HG02610 (cell line): Measurements from ENCODE around the gene PSME2.
A peak's percentile ranks its signal among the peaks of the same experiment; 100 is the strongest.
"Not testable (repeated sequence)": the region's sequence is repeated elsewhere in the genome, so short reads cannot be mapped to it uniquely, and the experiment has no call there.

Experiments used
- ATAC-seq: cut with Tn5 transposase; IDR thresholded peaks from one replicate; pipeline ENCODE4 v1.9.1; 2021; ENCODE audit warnings: mild to moderate bottlenecking, moderate library complexity; ENCODE audit not compliant: unreplicated experiment

Gene PSME2

DNA sequence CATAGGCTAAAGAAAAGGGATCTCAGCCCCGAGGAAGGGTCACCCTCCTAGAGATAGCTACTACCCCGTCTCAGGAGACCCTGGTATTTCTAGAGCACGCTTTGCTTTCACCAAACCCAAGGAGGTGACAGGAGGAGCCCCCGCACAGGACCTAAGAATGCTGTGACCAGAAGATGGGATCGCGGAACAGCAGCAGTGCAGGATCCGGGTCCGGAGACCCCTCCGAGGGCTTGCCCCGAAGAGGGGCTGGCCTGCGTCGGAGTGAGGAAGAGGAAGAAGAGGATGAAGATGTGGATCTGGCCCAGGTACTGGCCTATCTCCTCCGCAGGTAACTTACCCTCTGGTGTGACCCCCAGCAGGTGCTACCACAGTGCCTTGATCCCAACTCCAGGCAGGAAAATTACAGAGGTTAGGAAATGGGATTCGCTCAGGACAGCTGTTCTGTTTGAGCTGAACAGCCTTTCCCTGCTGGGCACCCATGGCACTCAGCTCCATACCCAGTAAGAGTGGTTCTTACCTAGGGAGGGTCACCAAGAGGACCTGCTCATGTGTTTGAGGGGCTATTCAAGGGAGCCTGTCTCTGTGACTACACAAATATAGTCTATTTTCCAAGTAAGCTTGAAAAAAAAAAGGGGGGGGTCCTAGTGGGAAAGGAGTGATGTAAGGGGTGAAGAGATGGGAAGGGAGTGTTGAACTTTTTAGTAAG is 30.8 kb downstream of the PSME2 start:
- no peak for ATAC-seq

GRCh38 chr14:24114532-24115421 is 31.6 kb downstream of the PSME2 start, which contains the start of the genes DCAF11 and NRL:
TSS of gene DCAF11 (plus strand) at chr14:24114777. CDS start at chr14:24115595, 818 bp downstream.
TSS of gene NRL (minus strand) at chr14:24114949. CDS start at chr14:24082848, 32,101 bp downstream.
- ATAC-seq = peak; percentile 87

- peak; percentile 21 for ATAC-seq
Observed at GRCh38 chr14:24113801-24114531, 32.4 kb downstream of the PSME2 start.

DNA sequence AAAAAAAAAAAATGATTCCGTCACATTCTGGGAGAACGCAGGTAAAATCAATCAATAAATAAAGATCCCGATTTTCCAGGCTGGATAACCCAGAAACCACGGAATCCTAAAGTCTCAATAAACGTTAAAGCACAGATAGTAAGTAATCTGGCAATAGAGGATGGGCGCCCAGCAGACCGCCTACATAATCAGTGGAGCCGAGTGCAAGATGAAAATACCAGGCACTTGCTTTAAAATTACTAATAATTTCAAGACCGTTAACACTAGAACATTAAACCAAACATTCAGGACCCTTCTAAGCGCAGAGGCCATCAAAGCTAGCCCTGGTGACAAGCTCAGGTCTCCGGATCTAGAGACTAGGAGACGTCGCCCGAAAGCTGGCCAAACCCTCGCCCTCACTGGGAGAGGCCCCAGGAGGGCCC is 33.0 kb downstream of the PSME2 start:
- ATAC-seq = no peak

GRCh38 chr14:24110523-24110922 is 35.9 kb downstream of the PSME2 start:
- ATAC-seq = no peak

DNA sequence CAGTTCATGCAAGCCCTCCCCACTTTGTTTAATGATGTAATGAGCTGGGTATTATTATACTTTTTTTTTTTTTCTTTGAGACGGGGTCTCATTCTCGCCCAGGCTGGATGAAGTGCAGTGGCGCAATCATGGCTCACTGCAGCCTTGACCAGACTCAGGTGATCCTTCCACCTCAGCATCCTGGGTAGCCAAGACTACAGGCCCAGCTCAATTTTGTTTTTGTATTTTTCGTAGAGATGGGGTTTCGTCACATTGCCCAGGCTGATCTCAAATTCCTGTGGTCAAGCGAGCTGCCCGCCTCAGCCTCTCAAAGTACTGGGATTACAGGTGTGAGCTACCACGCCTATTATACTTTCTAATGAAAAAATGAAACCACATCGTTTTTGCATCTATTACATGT is 36.4 kb downstream of the PSME2 start:
- ATAC-seq = no peak

GRCh38 chr14:24108336-24108874 is 38.0 kb downstream of the PSME2 start:
- no peak for ATAC-seq

DNA sequence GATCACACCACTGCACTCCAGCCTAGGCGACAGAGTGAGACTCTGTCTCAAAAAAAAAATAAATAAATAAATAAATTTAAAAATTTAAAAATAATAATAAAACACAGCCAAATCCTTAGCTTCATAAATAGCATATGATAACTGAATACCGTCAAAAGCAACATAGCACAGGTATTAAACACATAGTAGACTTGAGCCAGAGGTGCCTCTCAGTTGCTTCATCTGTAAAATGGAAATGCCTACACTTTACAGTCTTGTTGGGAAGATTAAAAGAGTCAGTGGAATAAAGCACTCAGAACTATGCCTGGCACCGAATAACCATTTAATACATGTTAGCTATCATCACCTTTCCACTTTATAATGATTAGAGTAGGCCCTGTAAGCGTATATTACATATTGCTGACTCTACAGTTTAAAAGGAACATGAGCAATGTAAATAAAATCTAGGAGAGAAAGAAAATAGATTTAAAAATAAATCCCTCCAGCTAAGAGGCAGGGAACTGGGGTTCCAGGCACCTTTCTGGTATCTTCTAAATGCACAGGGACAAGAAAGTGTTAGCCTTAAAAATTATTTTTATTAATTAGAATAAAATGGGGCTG is 39.6 kb downstream of the PSME2 start:
- no peak for ATAC-seq

GRCh38 chr14:24105609-24106239 is 40.7 kb downstream of the PSME2 start:
- ATAC-seq = not testable (repeated sequence)

DNA sequence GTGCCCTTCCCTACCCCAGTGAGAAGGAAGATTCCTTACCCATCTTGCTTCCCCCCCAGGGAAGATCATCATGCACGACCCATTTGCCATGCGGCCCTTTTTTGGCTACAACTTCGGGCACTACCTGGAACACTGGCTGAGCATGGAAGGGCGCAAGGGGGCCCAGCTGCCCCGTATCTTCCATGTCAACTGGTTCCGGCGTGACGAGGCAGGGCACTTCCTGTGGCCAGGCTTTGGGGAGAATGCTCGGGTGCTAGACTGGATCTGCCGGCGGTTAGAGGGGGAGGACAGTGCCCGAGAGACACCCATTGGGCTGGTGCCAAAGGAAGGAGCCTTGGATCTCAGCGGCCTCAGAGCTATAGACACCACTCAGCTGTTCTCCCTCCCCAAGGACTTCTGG is 43.0 kb downstream of the PSME2 start:
- ATAC-seq = no peak

- ATAC-seq = no peak
Observed at GRCh38 chr14:24102357-24103048, 43.9 kb downstream of the PSME2 start.

- ATAC-seq = no peak
Observed at GRCh38 chr14:24100982-24101494, 45.4 kb downstream of the PSME2 start.

GRCh38 chr14:24100197-24100981 is 46.0 kb downstream of the PSME2 start:
- ATAC-seq = no peak

DNA sequence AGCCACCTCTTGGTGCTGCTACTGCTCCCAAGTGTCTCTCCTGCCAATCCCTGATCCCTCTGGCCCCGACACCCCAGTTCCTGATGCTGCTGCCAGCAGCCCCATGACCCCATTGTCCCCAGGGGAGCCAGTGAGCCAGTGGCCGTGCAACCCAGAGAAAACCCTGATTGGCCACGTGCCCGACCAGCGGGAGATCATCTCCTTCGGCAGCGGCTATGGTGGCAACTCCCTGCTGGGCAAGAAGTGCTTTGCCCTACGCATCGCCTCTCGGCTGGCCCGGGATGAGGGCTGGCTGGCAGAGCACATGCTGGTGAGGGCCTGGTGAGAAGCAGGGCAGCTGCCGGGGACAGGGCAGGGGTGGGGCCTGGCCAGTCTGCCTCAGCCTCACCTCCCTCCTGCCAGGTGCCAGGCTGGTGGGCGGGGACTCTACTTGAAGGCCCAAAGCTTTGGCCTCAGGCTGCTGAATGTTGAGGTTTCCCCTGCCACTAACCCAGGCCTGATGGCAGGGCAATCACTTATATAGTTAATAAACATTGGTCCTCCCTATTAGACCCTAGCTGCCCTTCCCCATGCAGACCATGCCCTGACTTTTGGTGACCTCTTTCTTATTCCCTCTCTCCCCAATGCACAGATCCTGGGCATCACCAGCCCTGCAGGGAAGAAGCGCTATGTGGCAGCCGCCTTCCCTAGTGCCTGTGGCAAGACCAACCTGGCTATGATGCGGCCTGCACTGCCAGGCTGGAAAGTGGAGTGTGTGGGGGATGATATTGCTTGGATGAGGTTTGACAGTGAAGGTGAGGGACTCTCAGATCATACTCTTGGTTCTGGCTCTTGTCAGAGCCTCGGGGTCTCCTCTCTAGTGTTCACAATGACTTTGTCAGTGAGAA is 47.2 kb downstream of the PSME2 start:
- ATAC-seq = no peak

DNA sequence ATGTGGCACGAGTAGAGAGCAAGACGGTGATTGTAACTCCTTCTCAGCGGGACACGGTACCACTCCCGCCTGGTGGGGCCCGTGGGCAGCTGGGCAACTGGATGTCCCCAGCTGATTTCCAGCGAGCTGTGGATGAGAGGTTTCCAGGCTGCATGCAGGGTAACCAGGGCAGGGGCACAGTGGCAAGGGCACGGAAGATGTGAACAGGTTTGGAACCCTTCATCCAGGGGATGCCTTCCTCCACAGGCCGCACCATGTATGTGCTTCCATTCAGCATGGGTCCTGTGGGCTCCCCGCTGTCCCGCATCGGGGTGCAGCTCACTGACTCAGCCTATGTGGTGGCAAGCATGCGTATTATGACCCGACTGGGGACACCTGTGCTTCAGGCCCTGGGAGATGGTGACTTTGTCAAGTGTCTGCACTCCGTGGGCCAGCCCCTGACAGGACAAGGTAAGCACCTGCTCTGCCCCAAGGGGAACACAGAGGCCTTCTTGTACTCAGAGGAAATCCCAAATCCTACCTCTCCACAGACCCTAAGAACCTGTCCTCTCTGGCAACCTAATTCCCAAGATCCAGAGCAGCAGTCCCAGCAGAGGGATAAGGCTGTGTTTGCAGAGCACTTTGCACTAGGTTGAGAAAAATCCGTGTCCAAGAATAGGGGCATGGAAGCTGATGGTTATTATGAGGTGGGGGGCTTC is 48.0 kb downstream of the PSME2 start:
- ATAC-seq = no peak

DNA sequence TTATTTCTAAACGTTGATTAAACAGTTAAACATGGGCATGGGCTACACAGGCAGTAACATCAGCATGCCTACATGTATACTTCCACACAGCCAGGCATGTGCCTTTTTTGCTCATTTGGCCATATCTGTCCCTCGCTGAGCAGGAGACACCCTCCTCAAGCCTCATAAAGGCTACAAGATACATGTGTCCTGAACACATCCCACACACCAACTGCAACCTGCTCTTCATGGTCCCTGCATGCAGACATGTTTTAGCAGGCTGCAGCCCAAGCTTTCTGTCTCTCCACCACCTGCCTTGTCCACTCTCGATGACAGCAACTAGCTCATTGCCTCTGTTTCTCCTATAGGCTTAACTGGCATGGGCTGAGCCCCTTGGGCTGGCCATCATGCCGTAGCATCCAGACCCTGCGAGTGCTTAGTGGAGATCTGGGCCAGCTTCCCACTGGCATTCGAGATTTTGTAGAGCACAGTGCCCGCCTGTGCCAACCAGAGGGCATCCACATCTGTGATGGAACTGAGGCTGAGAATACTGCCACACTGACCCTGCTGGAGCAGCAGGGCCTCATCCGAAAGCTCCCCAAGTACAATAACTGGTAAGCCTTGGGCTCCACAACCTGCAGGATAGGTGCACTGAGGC is 49.7 kb downstream of the PSME2 start:
- ATAC-seq = no peak
